HPDE6-E6E7 (cell line): ENCODE results near the gene KRT7.

Source experiments
- DNase-seq: peaks from one replicate; pipeline ENCODE4 v3.0.0; 2011; ENCODE audit warnings: missing footprints; ENCODE audit errors: extremely low spot score

Gene KRT7

GRCh38 chr12:52199294-52199919, 33.6 kb upstream of the KRT7 start:
- DNase-seq: no peak

GRCh38 chr12:52200086-52200780, 32.8 kb upstream of the KRT7 start:
- DNase-seq: no peak

- no peak for DNase-seq
These were observed 32.1 kb upstream of the KRT7 start for GRCh38 chr12:52200781-52201450.

GRCh38 chr12:52201451-52201839, 31.6 kb upstream of the KRT7 start:
- no peak for DNase-seq

- no peak for DNase-seq
These were observed 30.5 kb upstream of the KRT7 start for GRCh38 chr12:52202361-52203078.

- DNase-seq: peak; percentile 48
These were observed 29.7 kb upstream of the KRT7 start for GRCh38 chr12:52203079-52203921.

- DNase-seq: no peak
These were observed 28.7 kb upstream of the KRT7 start for GRCh38 chr12:52204095-52204930.

- DNase-seq: no peak
These were observed 28.0 kb upstream of the KRT7 start for GRCh38 chr12:52204931-52205505.

- no peak for DNase-seq
These were observed 27.3 kb upstream of the KRT7 start for GRCh38 chr12:52205612-52206303.

- no peak for DNase-seq
These were observed 26.6 kb upstream of the KRT7 start for GRCh38 chr12:52206304-52207040.

- no peak for DNase-seq
These were observed 25.9 kb upstream of the KRT7 start for GRCh38 chr12:52207106-52207505.

GRCh38 chr12:52207895-52208294, 25.1 kb upstream of the KRT7 start:
- no peak for DNase-seq

GRCh38 chr12:52208424-52209165, 24.4 kb upstream of the KRT7 start:
- DNase-seq: no peak

- DNase-seq: no peak
These were observed 23.7 kb upstream of the KRT7 start for GRCh38 chr12:52209321-52209720.

- no peak for DNase-seq
These were observed 22.7 kb upstream of the KRT7 start for GRCh38 chr12:52210186-52210924.

GRCh38 chr12:52210925-52211650, 22.0 kb upstream of the KRT7 start:
- no peak for DNase-seq
